OCI-LY3 (cell line): ENCODE measurements around the gene RAPGEF1.

Source experiments
- H2AFZ ChIP-seq: fragments of 200-600, 300-600 bp; shearing (Covaris generic); 2 replicates; pipeline ENCODE4 v1.6.0; 2014; ENCODE audit warnings: antibody characterized with exemption, low read depth, low read length
- H3K27ac ChIP-seq: fragments of 200-600, 300-600 bp; sonication (generic); 2 replicates; pipeline ENCODE4 v1.5.1; 2014; ENCODE audit warnings: mild to moderate bottlenecking, low read length, moderate library complexity, mixed read lengths
- H3K27me3 ChIP-seq: fragments of 200-600, 300-600 bp; sonication (generic); 2 replicates; pipeline ENCODE4 v1.6.1; 2014; ENCODE audit warnings: low read depth, low read length, mixed read lengths
- H3K36me3 ChIP-seq: fragments of 200-600, 300-600 bp; sonication (generic); replicated peaks from 2 replicates; pipeline ENCODE3; 2014; ENCODE audit warnings: low read depth, low read length, mixed read lengths
- H3K4me1 ChIP-seq: fragments of 300-600, 200-600 bp; sonication (generic); 2 replicates; pipeline ENCODE4 v1.6.1; 2014; ENCODE audit warnings: low read length, mixed read lengths
- H3K4me2 ChIP-seq: fragments of 200-600, 300-600 bp; sonication (generic); 2 replicates; pipeline ENCODE4 v1.6.1; 2014; ENCODE audit warnings: low read length, mixed read lengths
- H3K4me3 ChIP-seq: fragments of 300-600, 200-600 bp; sonication (generic); 2 replicates; pipeline ENCODE4 v1.5.1; 2014; ENCODE audit warnings: antibody characterized with exemption, mild to moderate bottlenecking, low read length, moderate library complexity
- H3K79me2 ChIP-seq: fragments of 300-600, 200-600 bp; shearing (Covaris generic); 2 replicates; pipeline ENCODE4 v1.6.1; 2014; ENCODE audit warnings: mild to moderate bottlenecking, low read length, mixed read lengths
- H3K9ac ChIP-seq: fragments of 300-600, 200-600 bp; shearing (Covaris generic); 2 replicates; pipeline ENCODE4 v1.6.0; 2014; ENCODE audit warnings: mild to moderate bottlenecking, low read length, moderate library complexity
- H3K9me3 ChIP-seq: fragments of 200-600, 300-600 bp; shearing (Covaris generic); 2 replicates; pipeline ENCODE4 v1.6.1; 2014; ENCODE audit warnings: low read length, mixed read lengths; ENCODE audit not compliant: insufficient read depth
- H4K20me1 ChIP-seq: fragments of 200-600, 300-600 bp; sonication (generic); 2 replicates; pipeline ENCODE4 v1.6.1; 2016; ENCODE audit warnings: low read length, mixed read lengths; ENCODE audit not compliant: insufficient read depth
- EZH2phosphoT487 ChIP-seq: fragments of 200-600 bp; shearing (Covaris generic); IDR thresholded peaks from 2 replicates; pipeline ENCODE4 v1.6.1; 2018; ENCODE audit warnings: antibody characterized with exemption, mixed run types, low read depth
- TF ChIP-seq, protein P1 (sequence below): fragments of 200-600, 300-600 bp; sonication (generic); IDR thresholded peaks from 2 replicates; pipeline ENCODE4 v1.5.1; 2014; ENCODE audit warnings: antibody characterized with exemption, low read length, low read depth

Gene RAPGEF1

DNA sequence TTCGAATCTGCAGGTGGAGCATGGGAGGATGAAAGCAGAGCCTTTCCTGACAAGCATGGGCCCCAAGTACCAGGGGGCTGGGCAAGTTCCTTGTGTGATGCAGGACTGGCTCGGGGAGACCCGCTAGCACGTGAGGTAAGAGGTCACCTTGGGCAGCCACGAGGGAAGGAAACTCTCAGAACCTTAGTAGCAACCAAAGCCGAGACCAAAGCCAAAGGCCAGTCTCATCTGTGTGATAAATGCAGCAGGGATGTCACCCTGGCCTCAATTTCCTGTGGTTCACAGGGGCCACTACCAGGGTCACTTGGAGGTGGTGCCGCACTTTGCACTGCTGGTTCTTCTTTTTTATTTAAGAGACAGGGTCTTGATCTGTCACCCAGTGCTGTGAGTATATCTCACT is 155.0 kb downstream of the RAPGEF1 start:
- Histone ChIP-seq H3K79me2 (peaks cover 10% of the 10 kb centered on the region; the same call in 1 of the 2 replicates), H3K4me3 (no peak overlapping the region), H3K4me1 (no peaks in the 10 kb centered on the region; the same call in 1 of the 2 replicates), H4K20me1 (peaks cover 6% of the 10 kb centered on the region; the same call in 1 of the 2 replicates), H3K9ac (no peak overlapping the region), H3K9me3 (no peaks in the 10 kb centered on the region), H3K27me3 (no peaks in the 10 kb centered on the region), H3K27ac (no peak overlapping the region), H3K36me3 (peaks cover 65% of the 10 kb centered on the region), H3K4me2 (no peak overlapping the region), H2AFZ (no peak overlapping the region)
- TF ChIP-seq, protein P1, sequence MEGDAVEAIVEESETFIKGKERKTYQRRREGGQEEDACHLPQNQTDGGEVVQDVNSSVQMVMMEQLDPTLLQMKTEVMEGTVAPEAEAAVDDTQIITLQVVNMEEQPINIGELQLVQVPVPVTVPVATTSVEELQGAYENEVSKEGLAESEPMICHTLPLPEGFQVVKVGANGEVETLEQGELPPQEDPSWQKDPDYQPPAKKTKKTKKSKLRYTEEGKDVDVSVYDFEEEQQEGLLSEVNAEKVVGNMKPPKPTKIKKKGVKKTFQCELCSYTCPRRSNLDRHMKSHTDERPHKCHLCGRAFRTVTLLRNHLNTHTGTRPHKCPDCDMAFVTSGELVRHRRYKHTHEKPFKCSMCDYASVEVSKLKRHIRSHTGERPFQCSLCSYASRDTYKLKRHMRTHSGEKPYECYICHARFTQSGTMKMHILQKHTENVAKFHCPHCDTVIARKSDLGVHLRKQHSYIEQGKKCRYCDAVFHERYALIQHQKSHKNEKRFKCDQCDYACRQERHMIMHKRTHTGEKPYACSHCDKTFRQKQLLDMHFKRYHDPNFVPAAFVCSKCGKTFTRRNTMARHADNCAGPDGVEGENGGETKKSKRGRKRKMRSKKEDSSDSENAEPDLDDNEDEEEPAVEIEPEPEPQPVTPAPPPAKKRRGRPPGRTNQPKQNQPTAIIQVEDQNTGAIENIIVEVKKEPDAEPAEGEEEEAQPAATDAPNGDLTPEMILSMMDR: no peak
- no peak for TF ChIP-seq EZH2phosphoT487

DNA sequence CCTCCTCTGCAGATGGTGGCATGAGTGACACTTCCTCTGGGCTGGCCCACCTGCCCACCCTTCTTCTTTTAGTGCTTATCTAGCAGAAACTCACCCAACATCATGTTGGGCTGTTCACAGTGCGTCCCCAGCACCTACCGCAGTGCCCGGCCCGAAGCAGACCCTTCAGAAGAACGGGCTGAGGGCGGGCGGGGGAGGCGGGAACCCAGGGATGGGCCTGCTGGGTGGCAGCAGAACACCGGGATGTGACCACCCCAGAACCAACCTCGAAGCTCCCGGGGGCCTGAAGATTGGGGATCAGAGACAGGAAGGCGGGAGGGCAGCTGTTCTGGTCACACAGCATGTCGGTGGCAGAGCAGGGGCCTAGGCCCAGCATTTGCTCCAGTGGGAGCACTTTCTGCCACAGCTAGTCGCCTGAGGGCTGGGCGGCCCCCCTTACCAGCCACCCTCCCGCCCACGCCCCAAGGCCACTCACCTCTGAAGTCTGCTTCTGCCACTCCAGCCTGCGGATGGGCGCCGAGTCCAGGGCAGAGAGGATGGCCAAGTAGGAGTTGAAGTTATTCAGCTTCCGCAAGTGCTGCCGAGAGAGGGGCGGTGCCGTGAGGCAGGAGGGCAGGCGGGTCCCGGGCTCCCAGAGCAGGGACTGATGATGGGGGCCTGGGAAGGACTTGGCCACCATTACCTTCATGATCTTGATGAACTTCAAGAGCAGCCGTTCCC is 155.9 kb downstream of the RAPGEF1 start:
- H3K36me3 ChIP-seq: peaks cover 65% of the 10 kb centered on the region
- peaks cover 7% of the 10 kb centered on the region for H3K4me1 ChIP-seq
- H3K27me3 ChIP-seq: no peaks in the 10 kb centered on the region
- no peak overlapping the region for H3K4me2 ChIP-seq
- no peak overlapping the region for H2AFZ ChIP-seq
- peaks cover 10% of the 10 kb centered on the region; the same call in 1 of the 2 replicates for H3K79me2 ChIP-seq
- no peak for TF ChIP-seq EZH2phosphoT487
- TF ChIP-seq, protein P1: no peak
- H3K9me3 ChIP-seq: no peaks in the 10 kb centered on the region
- no peak overlapping the region for H3K9ac ChIP-seq
- peaks cover 11% of the 10 kb centered on the region; the same call in 1 of the 2 replicates for H4K20me1 ChIP-seq
- H3K27ac ChIP-seq: no peak overlapping the region
- no peak overlapping the region for H3K4me3 ChIP-seq

DNA sequence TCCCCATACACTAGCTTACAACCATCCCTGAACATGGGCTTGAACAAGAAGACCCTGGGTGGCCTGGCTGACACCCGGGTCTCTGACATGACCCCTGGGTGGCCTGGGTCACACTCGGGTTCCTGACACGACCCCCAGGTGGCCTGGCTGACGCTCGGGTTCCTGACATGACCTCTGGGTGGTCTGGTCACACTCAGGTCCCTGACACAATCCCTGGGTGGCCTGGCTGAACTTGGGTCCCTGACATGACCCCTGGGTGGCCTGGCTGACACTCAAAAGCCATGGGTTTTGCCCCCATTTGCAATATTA is 156.6 kb downstream of the RAPGEF1 start:
- H3K9ac ChIP-seq: no peak overlapping the region

More for the DNA sequence above, 156.6 kb downstream of the RAPGEF1 start:
- Histone ChIP-seq H3K4me2 (no peak overlapping the region), H3K36me3 (peaks cover 65% of the 10 kb centered on the region), H2AFZ (no peak overlapping the region), H3K4me1 (peaks cover 10% of the 10 kb centered on the region), H3K79me2 (peaks cover 10% of the 10 kb centered on the region; the same call in 1 of the 2 replicates), H3K27me3 (no peaks in the 10 kb centered on the region), H3K9me3 (no peaks in the 10 kb centered on the region), H4K20me1 (peaks cover 17% of the 10 kb centered on the region; the same call in 1 of the 2 replicates), H3K4me3 (no peak overlapping the region), H3K27ac (no peak overlapping the region)
- TF ChIP-seq EZH2phosphoT487: no peak
- TF ChIP-seq, protein P1: no peak
